Activated CD4-positive, alpha-beta memory T cell treated with anti-CD3 and anti-CD28 coated beads for 36 hours (primary cell): ENCODE data around the gene ETS2. TPM values are rescaled to one million over a fixed set of nuclear protein-coding genes. Genes with fewer than 3 reads are reported as not detected.

Experiments
- CTCF ChIA-PET: fragments of 350-600 bp; sonication (Branson Sonifier 250); formaldehyde crosslinking; loops from one replicate; lab custom pipeline; 2021; ENCODE audit warnings: antibody characterized with exemption, inconsistent platforms; lab: Charles Lee
- POLR2A ChIA-PET: fragments of 350-600 bp; sonication (Branson Sonifier 250); formaldehyde crosslinking; loops from one replicate; lab custom pipeline; 2021; ENCODE audit warnings: antibody characterized with exemption; lab: Charles Lee
- DNase-seq: peaks from one replicate; pipeline ENCODE4 v3.0.0-alpha.2; 2020
- H3K27ac Mint-ChIP-seq: one replicate; pipeline ENCODE4 v1.8.0; 2021; ENCODE audit warnings: mixed read lengths
- H3K27me3 Mint-ChIP-seq: one replicate; pipeline ENCODE4 v1.8.0; 2021; ENCODE audit warnings: mixed read lengths
- H3K36me3 Mint-ChIP-seq: one replicate; pipeline ENCODE4 v1.8.0; 2021; ENCODE audit warnings: mixed read lengths
- H3K4me1 Mint-ChIP-seq: one replicate; pipeline ENCODE4 v1.8.0; 2021; ENCODE audit warnings: low read depth, mixed read lengths
- H3K4me3 Mint-ChIP-seq: one replicate; pipeline ENCODE4 v1.8.0; 2021; ENCODE audit warnings: mild to moderate bottlenecking, mixed read lengths
- H3K9me3 Mint-ChIP-seq: one replicate; pipeline ENCODE4 v1.8.0; 2021; ENCODE audit warnings: mixed read lengths
- intact Hi-C: fragments of 100-400 bp; cut with micrococcal nuclease; formaldehyde crosslinking; loops from one replicate; pipeline ENCODE4 v1.15.1; 2023
- total RNA-seq, 2 experiments: library from RNA; stranded (reverse); gene quantifications; one replicate each; pipeline ENCODE4 v1.2.3, GENCODE V29; 2021

The ETS2 gene
- total RNA-seq, 2 experiments from 2014 or later, result 22.1 to 25.0 TPM

GRCh38 chr21:38861056-38861455 is 55.3 kb downstream of the ETS2 start:
- H3K9me3 Mint-ChIP-seq, result no peaks in the 10 kb centered on the region
- no peak for DNase-seq
- H3K27me3 Mint-ChIP-seq, result peaks cover 2% of the 10 kb centered on the region
- intact Hi-C loops, result no loop called here
- H3K4me3 Mint-ChIP-seq, result no peak overlapping the region
- H3K4me1 Mint-ChIP-seq, result no peaks in the 10 kb centered on the region
- H3K36me3 Mint-ChIP-seq, result no peaks in the 10 kb centered on the region
- ChIA-PET CTCF (no interaction called here), POLR2A (no interaction called here)
- H3K27ac Mint-ChIP-seq, result no peak overlapping the region

- H3K4me1 Mint-ChIP-seq, result no peaks in the 10 kb centered on the region
- POLR2A ChIA-PET, result no interaction called here
Measured at GRCh38 chr21:38861989-38862683, 56.4 kb downstream of the ETS2 start.

GRCh38 chr21:38863291-38863690 is 57.6 kb downstream of the ETS2 start:
- Mint-ChIP-seq H3K9me3 (no peaks in the 10 kb centered on the region), H3K27ac (no peak overlapping the region), H3K27me3 (peaks cover 9% of the 10 kb centered on the region), H3K4me3 (no peak overlapping the region), H3K36me3 (no peaks in the 10 kb centered on the region), H3K4me1 (no peaks in the 10 kb centered on the region)
- no peak for DNase-seq
- intact Hi-C loops, result no loop called here
- ChIA-PET POLR2A (no interaction called here), CTCF (no interaction called here)

More at GRCh38 chr21:38861989-38862683, 56.4 kb downstream of the ETS2 start:
- CTCF ChIA-PET, result no interaction called here
- Mint-ChIP-seq H3K36me3 (no peaks in the 10 kb centered on the region), H3K27ac (no peak overlapping the region), H3K27me3 (peaks cover 7% of the 10 kb centered on the region), H3K4me3 (no peak overlapping the region), H3K9me3 (no peaks in the 10 kb centered on the region)
- DNase-seq, result no peak
- intact Hi-C loops, result no loop called here

- ChIA-PET POLR2A (no interaction called here), CTCF (no interaction called here)
- H3K9me3 Mint-ChIP-seq, result no peaks in the 10 kb centered on the region
- intact Hi-C loops, result no loop called here
- DNase-seq, result no peak
- no peak overlapping the region for H3K27ac Mint-ChIP-seq
- H3K27me3 Mint-ChIP-seq, result peaks cover 11% of the 10 kb centered on the region
- H3K36me3 Mint-ChIP-seq, result no peaks in the 10 kb centered on the region
- H3K4me1 Mint-ChIP-seq, result no peaks in the 10 kb centered on the region
- no peak overlapping the region for H3K4me3 Mint-ChIP-seq
Measured at GRCh38 chr21:38863843-38864363, 58.2 kb downstream of the ETS2 start.

GRCh38 chr21:38864964-38865363 is 59.2 kb downstream of the ETS2 start:
- POLR2A ChIA-PET, result no interaction called here
- Mint-ChIP-seq H3K4me1 (no peaks in the 10 kb centered on the region), H3K4me3 (no peak overlapping the region), H3K27ac (no peak overlapping the region), H3K27me3 (peaks cover 11% of the 10 kb centered on the region), H3K9me3 (no peaks in the 10 kb centered on the region), H3K36me3 (no peaks in the 10 kb centered on the region)
- intact Hi-C loops, result no loop called here
- CTCF ChIA-PET, result no interaction called here
- no peak for DNase-seq

- ChIA-PET CTCF (no interaction called here), POLR2A (no interaction called here)
- intact Hi-C loops, result no loop called here
- Mint-ChIP-seq H3K4me1 (no peaks in the 10 kb centered on the region), H3K9me3 (no peaks in the 10 kb centered on the region), H3K36me3 (no peaks in the 10 kb centered on the region), H3K4me3 (no peak overlapping the region), H3K27ac (no peak overlapping the region), H3K27me3 (peaks cover 26% of the 10 kb centered on the region)
- no peak for DNase-seq
Measured at GRCh38 chr21:38869196-38869595, 63.5 kb downstream of the ETS2 start.

- intact Hi-C loops, result no loop called here
- H3K36me3 Mint-ChIP-seq, result no peaks in the 10 kb centered on the region
- DNase-seq, result no peak
- peaks cover 26% of the 10 kb centered on the region for H3K27me3 Mint-ChIP-seq
- H3K4me3 Mint-ChIP-seq, result no peak overlapping the region
- ChIA-PET CTCF (no interaction called here), POLR2A (no interaction called here)
- H3K4me1 Mint-ChIP-seq, result no peaks in the 10 kb centered on the region
- H3K27ac Mint-ChIP-seq, result no peak overlapping the region
- no peaks in the 10 kb centered on the region for H3K9me3 Mint-ChIP-seq
Measured at GRCh38 chr21:38869946-38870345, 64.2 kb downstream of the ETS2 start.
